T-cell (primary cell): ENCODE data around the gene FOXI2. TPM values are rescaled to one million over a fixed set of nuclear protein-coding genes. Genes with fewer than 3 reads are reported as not detected.

Experiments used
- ATAC-seq, 4 experiments: fragments of 200-7000 bp in 3 of 4; fragments of 150-1000 bp in 1 of 4; cut with Tn5 transposase; replicated peaks in 1 of 4; 1 replicate in 3 of 4; 2 replicates in 1 of 4; pipeline ENCODE4 v1.10.0; 2021; ENCODE audit warnings: moderate library complexity in 3 of 4, mild to moderate bottlenecking in 2 of 4, moderate number of reproducible peaks in 1 of 4
- CTCF ChIA-PET, 2 donors: fragments of 300-600 bp; sonication (Branson Sonifier 250); formaldehyde crosslinking; loops; one replicate each; lab custom pipeline; 2022; ENCODE audit warnings: antibody characterized with exemption in 2 of 2; lab: Charles Lee
- POLR2A ChIA-PET, 2 donors: fragments of 300-600 bp; sonication (Branson Sonifier 250); formaldehyde crosslinking; loops; one replicate each; lab custom pipeline; 2022; ENCODE audit warnings: antibody characterized with exemption in 2 of 2; lab: Charles Lee
- DNase-seq, 35 experiments: peaks; one replicate each; pipeline versions ENCODE4 v3.0.0 to v3.0.0-alpha.2; 2013 to 2023
- H3K27ac ChIP-seq: one replicate; pipeline ENCODE4 v1.5.1; 2013; ENCODE audit warnings: low read length
- H3K27me3 ChIP-seq, 2 experiments: replicated peaks in 1 of 2; 1 replicate in 1 of 2; 2 replicates in 1 of 2; pipeline versions ENCODE4 v1.6.1 to v1.7.0; 2013; ENCODE audit warnings: low read length in 1 of 2, mixed read lengths in 1 of 2; ENCODE audit not compliant: control insufficient read depth in 2 of 2, insufficient read depth in 2 of 2; ENCODE audit errors: extremely low read depth in 1 of 2
- H3K36me3 ChIP-seq, 2 donors: 1 replicate in 1 of 2; 2 replicates in 1 of 2; pipeline versions ENCODE4 v1.6.1 to v1.7.0; 2013; ENCODE audit warnings: low read length in 1 of 2; ENCODE audit not compliant: control insufficient read depth in 2 of 2, insufficient read depth in 1 of 2; ENCODE audit errors: extremely low read depth in 1 of 2
- H3K4me1 ChIP-seq, 2 experiments: 1 replicate in 1 of 2; 2 replicates in 1 of 2; pipeline versions ENCODE4 v1.6.1 to v1.7.0; 2013; ENCODE audit warnings: low read length in 2 of 2, mixed read lengths in 1 of 2; ENCODE audit not compliant: insufficient read depth in 2 of 2, control insufficient read depth in 1 of 2; ENCODE audit errors: extremely low read depth in 1 of 2
- H3K4me3 ChIP-seq, 2 donors: 1 replicate in 1 of 2; 2 replicates in 1 of 2; pipeline versions ENCODE4 v1.5.1 to v1.7.0; 2013; ENCODE audit warnings: mild to moderate bottlenecking in 2 of 2, low read length in 1 of 2, moderate library complexity in 1 of 2; ENCODE audit not compliant: control insufficient read depth in 1 of 2; ENCODE audit errors: extremely low read depth in 1 of 2
- H3K9me3 ChIP-seq: 2 replicates; pipeline ENCODE4 v1.7.0; 2013
- H3K27ac Mint-ChIP-seq, 2 donors: one replicate each; pipeline ENCODE4 v1.8.0; 2020 to 2021; ENCODE audit warnings: mild to moderate bottlenecking in 2 of 2, mixed read lengths in 2 of 2
- H3K27me3 Mint-ChIP-seq, 2 donors: one replicate each; pipeline ENCODE4 v1.8.0; 2021 to 2022; ENCODE audit warnings: mixed read lengths in 2 of 2
- H3K36me3 Mint-ChIP-seq: one replicate; pipeline ENCODE4 v1.8.0; 2021; ENCODE audit warnings: mixed read lengths
- H3K4me1 Mint-ChIP-seq, 3 donors: one replicate each; pipeline ENCODE4 v1.8.0; 2020 to 2022; ENCODE audit warnings: mixed read lengths in 3 of 3, mild to moderate bottlenecking in 1 of 3
- H3K4me3 Mint-ChIP-seq, 3 donors: one replicate each; pipeline ENCODE4 v1.8.0; 2020 to 2022; ENCODE audit warnings: mild to moderate bottlenecking in 3 of 3, mixed read lengths in 3 of 3, moderate library complexity in 3 of 3
- H3K9me3 Mint-ChIP-seq, 3 donors: one replicate each; pipeline ENCODE4 v1.8.0; 2020 to 2022; ENCODE audit warnings: mixed read lengths in 3 of 3
- WGBS: methylation state at CpG from one replicate; pipeline ENCODE4 v1.1.5; 2013; ENCODE audit warnings: missing lambda C conversion rate; ENCODE audit not compliant: insufficient coverage; 5-methylcytosine and 5-hydroxymethylcytosine counted together
- total RNA-seq, 35 experiments: library from RNA in 6 of 35; stranded (reverse) in 6 of 35; fragments of 120-200 nt in 1 of 35; gene quantifications; one replicate each; pipeline versions ENCODE4 v1.2.1 to v1.2.4 and lab custom pipeline; 2013 to 2026

FOXI2 gene
- total RNA-seq, 5 donors from 2014 or later (not counting 1 experiment from before 2014, with no cell fraction given) = not detected

- Histone ChIP-seq H3K4me3 (no peak overlapping the region), H3K4me1 (no peaks in the 10 kb centered on the region), H3K9me3 (no peaks in the 10 kb centered on the region), H3K27ac (no peak overlapping the region), H3K27me3 (peaks cover 0 to 7% of the 10 kb centered on the region in 2 experiments), H3K36me3 (no peaks in the 10 kb centered on the region)
- H3K9me3 Mint-ChIP-seq = no peaks in the 10 kb centered on the region
- DNase-seq = no peak
- 0% methylated on average over 2 of the region's 3 CpGs for WGBS
- H3K36me3 Mint-ChIP-seq = no peaks in the 10 kb centered on the region
- no peak overlapping the region for H3K27ac Mint-ChIP-seq
- CTCF ChIA-PET = no interaction called here
- POLR2A ChIA-PET = no interaction called here
- peaks cover 4 to 12% of the 10 kb centered on the region in 2 donors for H3K27me3 Mint-ChIP-seq
- ATAC-seq = no peak
- no peaks in the 10 kb centered on the region for H3K4me1 Mint-ChIP-seq
- no peak overlapping the region for H3K4me3 Mint-ChIP-seq
These were observed 18.8 kb downstream of the FOXI2 start for GRCh38 chr10:127755753-127756152.

GRCh38 chr10:127756264-127756663 is 19.3 kb downstream of the FOXI2 start:
- WGBS = no CpG with 5 or more reads among the region's 2 CpGs
- Mint-ChIP-seq H3K9me3 (no peaks in the 10 kb centered on the region), H3K27me3 (peaks cover 2 to 12% of the 10 kb centered on the region in 2 donors), H3K36me3 (no peaks in the 10 kb centered on the region), H3K27ac (no peak overlapping the region), H3K4me3 (no peak overlapping the region), H3K4me1 (no peaks in the 10 kb centered on the region)
- POLR2A ChIA-PET = no interaction called here
- no peaks in the 10 kb centered on the region for H3K4me1 ChIP-seq
- H3K27me3 ChIP-seq = peaks cover 0 to 7% of the 10 kb centered on the region in 2 experiments
- H3K27ac ChIP-seq = no peak overlapping the region
- H3K36me3 ChIP-seq = no peaks in the 10 kb centered on the region
- no peaks in the 10 kb centered on the region for H3K9me3 ChIP-seq
- no peak for ATAC-seq
- no peak overlapping the region for H3K4me3 ChIP-seq
- no peak for DNase-seq
- CTCF ChIA-PET = no interaction called here

DNA sequence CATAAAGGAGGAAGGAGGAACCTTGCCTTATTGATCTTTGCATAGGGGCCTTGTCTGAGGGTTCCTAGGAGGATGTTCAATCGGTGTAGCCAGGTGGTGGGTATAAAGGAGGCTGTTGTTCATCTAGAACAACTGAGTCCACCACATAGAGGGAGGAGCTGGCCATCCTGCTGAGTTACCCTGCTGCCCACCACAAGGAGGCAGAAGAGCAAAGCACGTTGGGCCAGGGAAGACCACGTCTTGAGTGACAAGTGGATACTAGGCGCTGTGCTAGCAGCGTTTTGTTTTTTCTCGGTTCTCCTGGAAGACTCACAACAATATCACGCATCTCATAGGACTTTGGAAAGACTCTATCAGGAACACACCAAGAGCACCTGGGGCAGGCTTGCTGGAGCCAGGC is 20.0 kb downstream of the FOXI2 start:
- 77% methylated on average over 7 of the region's 7 CpGs for WGBS
- no peaks in the 10 kb centered on the region for H3K9me3 ChIP-seq
- H3K4me3 ChIP-seq = no peak overlapping the region
- H3K4me1 Mint-ChIP-seq = no peaks in the 10 kb centered on the region
- no peak overlapping the region for H3K4me3 Mint-ChIP-seq
- ATAC-seq (no peak), DNase-seq (no peak)
- no peak overlapping the region for H3K27ac ChIP-seq
- H3K27me3 Mint-ChIP-seq = peaks cover 5 to 18% of the 10 kb centered on the region in 2 donors
- no peaks in the 10 kb centered on the region for H3K36me3 ChIP-seq
- no peaks in the 10 kb centered on the region for H3K9me3 Mint-ChIP-seq
- H3K27me3 ChIP-seq = peaks cover 0 to 7% of the 10 kb centered on the region in 2 experiments
- ChIA-PET POLR2A (no interaction called here), CTCF (interaction anchor here in 1 of 2 donors (0.6 kb wide), 1 partner anchor 210 kb away, joined by 3 read pairs; no protein-coding TSS in a partner anchor)
- no peak overlapping the region for H3K27ac Mint-ChIP-seq
- H3K36me3 Mint-ChIP-seq = no peaks in the 10 kb centered on the region
- H3K4me1 ChIP-seq = no peaks in the 10 kb centered on the region

GRCh38 chr10:127759276-127759675 is 22.3 kb downstream of the FOXI2 start:
- ATAC-seq (no peak), DNase-seq (no peak)
- no peak overlapping the region for H3K4me3 Mint-ChIP-seq
- no peak overlapping the region for H3K27ac Mint-ChIP-seq
- 56% methylated on average over 1 of the region's 2 CpGs for WGBS
- Histone ChIP-seq H3K27me3 (peaks cover 0 to 7% of the 10 kb centered on the region in 2 experiments), H3K36me3 (no peaks in the 10 kb centered on the region), H3K4me3 (no peak overlapping the region), H3K4me1 (no peaks in the 10 kb centered on the region), H3K9me3 (no peaks in the 10 kb centered on the region), H3K27ac (no peak overlapping the region)
- H3K27me3 Mint-ChIP-seq = peaks cover 7 to 15% of the 10 kb centered on the region in 2 donors
- POLR2A ChIA-PET = no interaction called here
- H3K36me3 Mint-ChIP-seq = no peaks in the 10 kb centered on the region
- no peaks in the 10 kb centered on the region for H3K9me3 Mint-ChIP-seq
- H3K4me1 Mint-ChIP-seq = no peaks in the 10 kb centered on the region
- CTCF ChIA-PET = no interaction called here

- peaks cover 12 to 38% of the 10 kb centered on the region in 2 donors for H3K27me3 Mint-ChIP-seq
These were observed 25.9 kb downstream of the FOXI2 start for GRCh38 chr10:127762925-127763324.

GRCh38 chr10:127774766-127775559 is 38.0 kb downstream of the FOXI2 start:
- ChIA-PET POLR2A (no interaction called here), CTCF (interaction anchor here in 1 of 2 donors (0.6 kb wide), 1 partner anchor 9 kb away, joined by 3 read pairs; no protein-coding TSS in a partner anchor)
- no peak overlapping the region for H3K27ac ChIP-seq
- no peak for ATAC-seq
- no peaks in the 10 kb centered on the region for H3K9me3 Mint-ChIP-seq
- H3K27me3 Mint-ChIP-seq = peaks cover 0 to 19% of the 10 kb centered on the region in 2 donors
- no peaks in the 10 kb centered on the region for H3K9me3 ChIP-seq
- no peaks in the 10 kb centered on the region for H3K4me1 ChIP-seq
- no peaks in the 10 kb centered on the region for H3K4me1 Mint-ChIP-seq
- H3K36me3 ChIP-seq = no peaks in the 10 kb centered on the region
- H3K4me3 Mint-ChIP-seq = no peak overlapping the region
- 48% methylated on average over 4 of the region's 10 CpGs for WGBS
- H3K4me3 ChIP-seq = no peak overlapping the region
- H3K27me3 ChIP-seq = peaks cover 0 to 5% of the 10 kb centered on the region in 2 experiments
- no peaks in the 10 kb centered on the region for H3K36me3 Mint-ChIP-seq
- DNase-seq = no peak
- H3K27ac Mint-ChIP-seq = no peak overlapping the region

More at GRCh38 chr10:127762925-127763324, 25.9 kb downstream of the FOXI2 start:
- no peak overlapping the region for H3K27ac Mint-ChIP-seq
- no peak overlapping the region for H3K4me3 Mint-ChIP-seq
- ATAC-seq = no peak
- Histone ChIP-seq H3K4me3 (no peak overlapping the region), H3K4me1 (no peaks in the 10 kb centered on the region), H3K9me3 (no peaks in the 10 kb centered on the region), H3K27ac (no peak overlapping the region), H3K36me3 (no peaks in the 10 kb centered on the region), H3K27me3 (peaks cover 0 to 4% of the 10 kb centered on the region in 2 experiments)
- no peaks in the 10 kb centered on the region for H3K4me1 Mint-ChIP-seq
- no CpG with 5 or more reads among the region's 1 CpG for WGBS
- DNase-seq = no peak
- no peaks in the 10 kb centered on the region for H3K36me3 Mint-ChIP-seq
- ChIA-PET CTCF (no interaction called here), POLR2A (no interaction called here)
- H3K9me3 Mint-ChIP-seq = peaks cover 0 to 4% (median 0%) of the 10 kb centered on the region in 3 donors
